Sigmoid colon (tissue), 7 donors: ENCODE measurements around the gene FKBP3. TPM values are rescaled to one million over a fixed set of nuclear protein-coding genes. Genes with fewer than 3 reads are reported as not detected.

Experiments used
- DNase-seq: peaks from one replicate; pipeline ENCODE4 v3.0.0-alpha.2; 2019
- H3K27ac ChIP-seq, 4 donors: fragments of 200-600 bp; sonication (generic); one replicate each; pipeline ENCODE4 v1.5.1; 2016 to 2019; ENCODE audit warnings: mild to moderate bottlenecking in 1 of 4
- H3K27me3 ChIP-seq, 3 donors: fragments of 200-600 bp; sonication (generic); one replicate each; pipeline ENCODE4 v1.5.1; 2019; ENCODE audit warnings: mild to moderate bottlenecking in 1 of 3
- H3K36me3 ChIP-seq, 4 donors: fragments of 200-600 bp; sonication (generic); one replicate each; pipeline ENCODE4 v1.5.1; 2016 to 2019
- H3K4me1 ChIP-seq, 4 donors: fragments of 200-600 bp; sonication (generic); one replicate each; pipeline ENCODE4 v1.5.1; 2017 to 2019
- H3K4me3 ChIP-seq, 4 donors: fragments of 200-600 bp; sonication (generic); one replicate each; pipeline ENCODE4 v1.5.1; 2017 to 2019; ENCODE audit warnings: mild to moderate bottlenecking in 2 of 4, moderate library complexity in 1 of 4
- H3K9me3 ChIP-seq, 4 donors: fragments of 200-600 bp in 3 of 4; sonication (generic) in 3 of 4; one replicate each; pipeline versions ENCODE4 v1.5.1 to v1.6.1; 2013 to 2019
- EP300 ChIP-seq, 4 donors: sonication (generic); formaldehyde crosslinking; IDR thresholded peaks; one replicate each; pipeline ENCODE4 v1.6.1; 2017; ENCODE audit warnings: antibody characterized with exemption in 4 of 4
- POLR2A ChIP-seq, 2 donors: fragments of 450-650 bp; IDR thresholded peaks; one replicate each; pipeline ENCODE4 v1.6.1; 2016; ENCODE audit warnings: antibody characterized with exemption in 2 of 2, mild to moderate bottlenecking in 2 of 2, moderate library complexity in 2 of 2
- POLR2AphosphoS5 ChIP-seq, 4 donors: sonication (generic); formaldehyde crosslinking; IDR thresholded peaks; one replicate each; pipeline ENCODE4 v1.6.1; 2017; ENCODE audit warnings: antibody characterized with exemption in 4 of 4
- WGBS, 2 donors: extraction: QIAGEN DNeasy Blood & Tissue Kit; methylation state at CpG; one replicate each; pipeline ENCODE4 v1.1.7; 2013; 5-methylcytosine and 5-hydroxymethylcytosine counted together
- intact Hi-C: fragments of 100-400 bp; cut with DNase I; formaldehyde crosslinking; loops from one replicate; pipeline ENCODE4 v1.15.1; 2023
- polyA plus RNA-seq, 3 donors: library from polyadenylated mRNA; stranded (reverse); fragments of 200-250 nt; gene quantifications; one replicate each; pipeline ENCODE4 v1.2.3, GENCODE V29; 2013
- total RNA-seq, 4 donors: library from RNA; depleted of rRNA; stranded (reverse); fragments of >200 nt; gene quantifications; one replicate each; pipeline ENCODE4 v1.1.0, GENCODE V29; 2016
- TF ChIP-seq, protein P1 (sequence below), 4 experiments: fragments of 450-650 bp in 3 of 4; fragments of 200-600 bp in 1 of 4; IDR thresholded peaks; one replicate each; pipeline ENCODE4 v1.5.1; 2016 to 2019; ENCODE audit warnings: antibody characterized with exemption in 4 of 4, mild to moderate bottlenecking in 3 of 4, moderate library complexity in 2 of 4
- donor health status: healthy with polysubstance abuse.
- donor health status: Bipolar disorder and iron deficiency.
- donor health status: healthy.

FKBP3 gene
- total and polyA plus RNA-seq, 7 donors, result 32.6 to 113 (median 68.0) TPM

DNA sequence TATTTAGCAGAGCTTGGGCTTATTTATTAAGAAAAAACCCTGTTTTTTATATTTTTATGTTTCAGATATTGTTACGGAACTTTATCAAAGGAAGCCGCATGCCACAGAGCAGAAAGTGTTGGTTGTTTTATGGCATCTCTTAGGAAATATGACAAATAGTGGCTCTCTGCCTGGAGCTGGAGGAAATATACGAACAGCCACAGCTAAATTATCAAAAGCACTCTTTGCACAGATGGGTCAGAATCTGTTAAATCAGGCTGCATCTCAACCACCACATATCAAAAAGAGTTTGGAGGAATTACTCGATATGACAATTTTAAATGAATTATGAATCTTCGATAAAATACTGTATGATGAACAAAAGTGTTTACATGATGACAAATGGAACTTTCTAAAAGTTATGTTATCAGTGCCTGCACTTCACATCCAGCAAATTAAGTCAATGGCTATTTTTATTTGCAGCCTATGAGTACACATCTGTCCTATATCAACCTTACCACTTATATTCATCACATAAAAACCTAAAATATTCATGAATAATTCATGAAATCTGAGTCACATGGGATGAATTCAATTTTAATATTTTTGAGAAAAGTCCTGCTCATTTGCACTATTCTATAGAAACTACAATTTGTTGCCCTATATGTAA, 60.9 kb downstream of the FKBP3 start:
- TF ChIP-seq, protein P1, sequence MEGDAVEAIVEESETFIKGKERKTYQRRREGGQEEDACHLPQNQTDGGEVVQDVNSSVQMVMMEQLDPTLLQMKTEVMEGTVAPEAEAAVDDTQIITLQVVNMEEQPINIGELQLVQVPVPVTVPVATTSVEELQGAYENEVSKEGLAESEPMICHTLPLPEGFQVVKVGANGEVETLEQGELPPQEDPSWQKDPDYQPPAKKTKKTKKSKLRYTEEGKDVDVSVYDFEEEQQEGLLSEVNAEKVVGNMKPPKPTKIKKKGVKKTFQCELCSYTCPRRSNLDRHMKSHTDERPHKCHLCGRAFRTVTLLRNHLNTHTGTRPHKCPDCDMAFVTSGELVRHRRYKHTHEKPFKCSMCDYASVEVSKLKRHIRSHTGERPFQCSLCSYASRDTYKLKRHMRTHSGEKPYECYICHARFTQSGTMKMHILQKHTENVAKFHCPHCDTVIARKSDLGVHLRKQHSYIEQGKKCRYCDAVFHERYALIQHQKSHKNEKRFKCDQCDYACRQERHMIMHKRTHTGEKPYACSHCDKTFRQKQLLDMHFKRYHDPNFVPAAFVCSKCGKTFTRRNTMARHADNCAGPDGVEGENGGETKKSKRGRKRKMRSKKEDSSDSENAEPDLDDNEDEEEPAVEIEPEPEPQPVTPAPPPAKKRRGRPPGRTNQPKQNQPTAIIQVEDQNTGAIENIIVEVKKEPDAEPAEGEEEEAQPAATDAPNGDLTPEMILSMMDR (IDR thresholded peaks at IDR 0.05), result no peak
- TF ChIP-seq POLR2AphosphoS5 (IDR thresholded peaks at IDR 0.05) (no peak), EP300 (IDR thresholded peaks at IDR 0.05) (no peak), POLR2A (IDR thresholded peaks at IDR 0.05) (no peak)
- intact Hi-C loops, result no loop called here
- WGBS, 2 donors, result 85 to 86% methylated on average over 5 of the region's 5 CpGs
- Histone ChIP-seq H3K27ac (no peak overlapping the region), H3K4me3 (no peak overlapping the region), H3K4me1 (no peaks in the 10 kb centered on the region), H3K27me3 (no peaks in the 10 kb centered on the region), H3K36me3 (peaks cover 0 to 23% (median 0%) of the 10 kb centered on the region in 4 donors), H3K9me3 (no peaks in the 10 kb centered on the region)
- DNase-seq, result no peak

DNA sequence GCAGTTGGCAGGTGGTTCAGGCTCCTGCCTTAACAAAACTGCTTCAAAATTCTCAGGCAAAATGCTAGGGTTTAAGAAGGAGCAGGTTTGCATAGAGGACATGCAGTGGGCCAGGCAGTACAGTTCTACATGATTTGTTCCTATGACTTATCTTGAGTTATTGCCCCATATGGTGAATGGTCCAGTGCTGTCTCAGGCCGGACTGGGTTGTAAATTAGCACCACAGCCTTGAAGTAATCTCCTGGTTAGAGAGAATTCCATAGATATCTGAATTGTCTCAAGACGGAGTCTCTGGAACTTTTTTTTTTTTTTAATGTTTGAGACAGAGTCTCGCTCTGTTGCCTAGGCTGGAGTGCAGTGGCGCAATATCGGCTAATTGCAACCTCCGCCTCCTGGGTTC, 62.2 kb downstream of the FKBP3 start:
- H3K36me3 ChIP-seq, result peaks cover 0 to 26% (median 0%) of the 10 kb centered on the region in 4 donors
- no peaks in the 10 kb centered on the region for H3K4me1 ChIP-seq
- intact Hi-C loops, result no loop called here
- no peak overlapping the region for H3K4me3 ChIP-seq
- no peaks in the 10 kb centered on the region for H3K27me3 ChIP-seq
- DNase-seq, result no peak
- no peak overlapping the region for H3K27ac ChIP-seq
- H3K9me3 ChIP-seq, result no peaks in the 10 kb centered on the region
- WGBS, 2 donors, result 96 to 97% methylated on average over 6 of the region's 6 CpGs
- TF ChIP-seq POLR2AphosphoS5 (IDR thresholded peaks at IDR 0.05), result no peak
- TF ChIP-seq, protein P1 (IDR thresholded peaks at IDR 0.05), result no peak
- no peak for TF ChIP-seq EP300 (IDR thresholded peaks at IDR 0.05)
- no peak for TF ChIP-seq POLR2A (IDR thresholded peaks at IDR 0.05)

DNA sequence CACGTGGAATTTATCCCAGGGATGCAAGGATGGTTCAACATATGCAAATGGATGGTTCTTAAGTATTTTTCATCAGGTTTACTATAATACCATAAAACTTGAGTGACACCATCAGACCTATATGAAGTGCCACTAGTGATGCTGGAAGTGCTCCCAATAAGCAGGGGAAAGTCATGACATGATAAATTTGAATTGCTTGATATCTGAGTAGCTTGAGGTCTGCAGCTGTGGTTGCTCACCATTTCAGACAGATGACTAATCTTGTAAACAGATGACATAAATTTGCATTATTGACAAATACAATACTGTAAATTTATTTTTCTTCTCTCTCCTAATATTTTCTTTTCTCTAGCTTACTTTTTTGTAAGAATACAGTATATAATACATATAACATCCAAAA, 64.1 kb downstream of the FKBP3 start:
- TF ChIP-seq EP300 (IDR thresholded peaks at IDR 0.05) (no peak), POLR2AphosphoS5 (IDR thresholded peaks at IDR 0.05) (no peak), POLR2A (IDR thresholded peaks at IDR 0.05) (no peak)
- TF ChIP-seq, protein P1 (IDR thresholded peaks at IDR 0.05), result no peak
- intact Hi-C loops, result no loop called here

DNA sequence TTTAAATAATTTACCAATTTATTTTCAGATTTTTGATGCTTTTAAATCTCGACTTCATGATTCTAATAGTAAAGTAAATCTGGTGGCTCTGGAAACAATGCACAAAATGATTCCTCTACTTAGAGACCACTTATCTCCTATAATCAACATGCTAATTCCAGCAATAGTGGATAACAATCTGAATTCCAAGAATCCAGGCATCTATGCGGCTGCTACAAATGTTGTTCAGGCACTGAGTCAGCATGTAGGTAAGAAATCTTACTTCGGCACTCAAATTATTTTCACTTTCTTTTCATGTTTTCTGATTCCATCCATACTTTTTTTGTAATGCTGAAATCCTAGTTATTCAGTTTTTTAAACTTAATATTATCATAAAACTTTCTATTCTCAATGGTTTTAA, 65.9 kb downstream of the FKBP3 start:
- no peak overlapping the region for H3K4me3 ChIP-seq
- H3K4me1 ChIP-seq, result peaks cover 0 to 19% (median 15%) of the 10 kb centered on the region in 4 donors
- no peaks in the 10 kb centered on the region for H3K9me3 ChIP-seq
- DNase-seq, result no peak
- WGBS, 2 donors, result 92 to 97% methylated on average over 3 of the region's 3 CpGs
- H3K36me3 ChIP-seq, result peaks cover 0 to 19% (median 0%) of the 10 kb centered on the region in 4 donors
- TF ChIP-seq EP300 (IDR thresholded peaks at IDR 0.05) (no peak), POLR2AphosphoS5 (IDR thresholded peaks at IDR 0.05) (no peak), POLR2A (IDR thresholded peaks at IDR 0.05) (no peak)
- TF ChIP-seq, protein P1 (IDR thresholded peaks at IDR 0.05), result no peak
- intact Hi-C loops, result no loop called here
- H3K27me3 ChIP-seq, result no peaks in the 10 kb centered on the region
- H3K27ac ChIP-seq, result no peak overlapping the region

More for the DNA sequence above, 64.1 kb downstream of the FKBP3 start:
- H3K27me3 ChIP-seq, result no peaks in the 10 kb centered on the region
- no peaks in the 10 kb centered on the region for H3K9me3 ChIP-seq
- H3K27ac ChIP-seq, result no peak overlapping the region
- no peak for DNase-seq
- peaks cover 0 to 16% (median 13%) of the 10 kb centered on the region in 4 donors for H3K4me1 ChIP-seq
- H3K4me3 ChIP-seq, result no peak overlapping the region
- 95 to 100% methylated on average over 1 of the region's 1 CpG for WGBS, 2 donors
- peaks cover 0 to 26% (median 0%) of the 10 kb centered on the region in 4 donors for H3K36me3 ChIP-seq
